HepG2 (cell line): Measurements from ENCODE around the gene CENPP. TPM values are rescaled to one million over a fixed set of nuclear protein-coding genes. Genes with fewer than 3 reads are reported as not detected.

ENCODE experiments used
- ASH2L ChIP-seq: fragments of 300-600, 200-600 bp; sonication (generic); IDR thresholded peaks from 2 replicates; pipeline ENCODE4 v1.7.0; 2017; ENCODE audit warnings: low read depth, mild to moderate bottlenecking, moderate library complexity, mixed read lengths, low read length; ENCODE audit not compliant: insufficient read length
- FOXK1 ChIP-seq: sonication (generic); formaldehyde crosslinking; IDR thresholded peaks from 2 replicates; pipeline ENCODE4 v1.4.0; 2020; ENCODE audit warnings: low read depth, missing genetic modification reagents, borderline replicate concordance
- GATAD1 ChIP-seq: IDR thresholded peaks from 2 replicates; pipeline ENCODE4 v1.6.1; 2016; ENCODE audit warnings: missing genetic modification reagents, missing compliant biosample characterization
- MXI1 ChIP-seq: IDR thresholded peaks from 3 replicates; pipeline ENCODE4 v1.6.1; 2012; ENCODE audit warnings: low read depth, low read length, inconsistent platforms, borderline replicate concordance
- PHF21A ChIP-seq: sonication (generic); formaldehyde crosslinking; IDR thresholded peaks from 2 replicates; pipeline ENCODE4 v1.5.0; 2020; ENCODE audit warnings: mild to moderate bottlenecking, missing genetic modification reagents
- POLR2AphosphoS2 ChIP-seq: IDR thresholded peaks from 2 replicates; pipeline ENCODE4 v1.6.1; 2011; ENCODE audit warnings: low read depth, low read length, improper control_type of control experiment
- REL ChIP-seq: sonication (generic); formaldehyde crosslinking; conservative IDR thresholded peaks from 2 replicates; pipeline ENCODE4 v1.8.0; 2022; ENCODE audit warnings: mild to moderate bottlenecking, missing genetic modification reagents, moderate library complexity
- SKI ChIP-seq: fragments of 450-650 bp; IDR thresholded peaks from one replicate; pipeline ENCODE4 v1.6.1; 2018; ENCODE audit warnings: mild to moderate bottlenecking; ENCODE audit not compliant: partially characterized antibody
- XRCC5 ChIP-seq: fragments of 200-400 bp; formaldehyde crosslinking; optimal IDR thresholded peaks from 2 replicates; pipeline ENCODE3; 2017; ENCODE audit warnings: mild to moderate bottlenecking, low read length
- ZKSCAN8 ChIP-seq: IDR thresholded peaks from 2 replicates; pipeline ENCODE4 v1.6.1; 2016; ENCODE audit warnings: borderline replicate concordance, missing genetic modification reagents, missing compliant biosample characterization
- ZNF570 ChIP-seq: sonication (generic); formaldehyde crosslinking; IDR thresholded peaks from 2 replicates; pipeline ENCODE4 v1.4.0; 2020; ENCODE audit warnings: mild to moderate bottlenecking, missing genetic modification reagents, borderline replicate concordance
- ZNF772 ChIP-seq: sonication (generic); formaldehyde crosslinking; IDR thresholded peaks from 2 replicates; pipeline ENCODE4 v1.5.0; 2020; ENCODE audit warnings: mild to moderate bottlenecking, missing genetic modification reagents
- polyA plus RNA-seq, 8 experiments: library from polyadenylated mRNA; depleted of rRNA in 3 of 8; stranded (reverse) in 7 of 8; unstranded in 1 of 8; fragments of >200 nt; fragmentation: Illumina TruSeq in 4 of 8; extraction: Trizol in 4 of 8; gene quantifications; 2 replicates each; pipeline versions ENCODE4 v1.2.1 to v1.2.3, GENCODE V29; 2011 to 2016; ENCODE audit warnings: low read depth in 4 of 8, missing spikeins in 1 of 8, mixed read lengths in 1 of 8; ENCODE audit not compliant: insufficient read depth in 1 of 8
- total RNA-seq, 5 experiments: library from RNA; depleted of rRNA; stranded (reverse); fragments of >200 nt; fragmentation: Illumina TruSeq; extraction: Trizol; gene quantifications; 2 replicates each; pipeline ENCODE4 v1.2.3, GENCODE V29; 2016; ENCODE audit warnings: low read depth in 1 of 5
- TF ChIP-seq, protein P1 (sequence below): IDR thresholded peaks from 2 replicates; pipeline ENCODE4 v1.6.1; 2016; ENCODE audit warnings: missing compliant biosample characterization, missing genetic modification reagents, borderline replicate concordance
- TF ChIP-seq, protein P2 (sequence below): IDR thresholded peaks from 2 replicates; pipeline ENCODE4 v1.6.1; 2016
- TF ChIP-seq, protein P3 (sequence below): sonication (generic); formaldehyde crosslinking; IDR thresholded peaks from 2 replicates; pipeline ENCODE4 v1.4.0; 2020; ENCODE audit warnings: missing genetic modification reagents
- TF ChIP-seq, protein P4 (sequence below): sonication (generic); formaldehyde crosslinking; IDR thresholded peaks from one replicate; pipeline ENCODE4 v1.5.1; 2020; ENCODE audit warnings: mild to moderate bottlenecking, missing genetic modification reagents; ENCODE audit errors: not compliant biosample characterization

CENPP gene
- total and polyA plus RNA-seq, 2 of the 13 experiments (the other 11 are each of a cell fraction or from before 2014, with no cell fraction given), result 2.0 to 11.4 TPM

DNA sequence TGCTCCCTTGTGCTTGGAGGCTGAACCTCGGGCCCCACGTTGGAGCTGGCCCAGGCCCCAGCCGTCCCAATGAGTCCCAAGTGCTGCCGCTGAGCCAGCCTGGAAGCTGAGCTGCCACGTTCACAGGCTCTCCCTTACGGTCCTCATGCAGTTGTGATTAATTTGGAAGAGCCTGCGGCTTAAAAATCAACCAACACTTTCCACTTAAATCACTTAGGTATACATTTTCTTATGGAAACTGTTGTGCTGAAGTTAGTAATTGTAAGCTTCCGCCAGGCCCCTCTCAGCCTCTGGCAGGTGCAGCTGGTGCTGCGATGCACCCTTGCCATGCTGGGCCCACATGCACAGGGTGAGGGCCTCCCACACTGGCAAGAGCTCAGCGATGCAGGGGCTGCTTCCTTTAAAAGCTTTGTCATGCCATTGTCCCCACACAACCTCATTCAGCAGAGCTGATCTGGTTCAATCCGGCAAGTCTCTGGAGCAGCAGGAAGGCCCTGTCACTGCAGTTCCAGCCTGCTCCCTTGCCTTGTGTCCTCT is 283.2 kb downstream of the CENPP start (continued):
- TF ChIP-seq, protein P1, sequence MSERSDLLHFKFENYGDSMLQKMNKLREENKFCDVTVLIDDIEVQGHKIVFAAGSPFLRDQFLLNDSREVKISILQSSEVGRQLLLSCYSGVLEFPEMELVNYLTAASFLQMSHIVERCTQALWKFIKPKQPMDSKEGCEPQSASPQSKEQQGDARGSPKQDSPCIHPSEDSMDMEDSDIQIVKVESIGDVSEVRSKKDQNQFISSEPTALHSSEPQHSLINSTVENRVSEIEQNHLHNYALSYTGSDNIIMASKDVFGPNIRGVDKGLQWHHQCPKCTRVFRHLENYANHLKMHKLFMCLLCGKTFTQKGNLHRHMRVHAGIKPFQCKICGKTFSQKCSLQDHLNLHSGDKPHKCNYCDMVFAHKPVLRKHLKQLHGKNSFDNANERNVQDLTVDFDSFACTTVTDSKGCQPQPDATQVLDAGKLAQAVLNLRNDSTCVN, result no peak
- TF ChIP-seq FOXK1 (CRISPR knock-in tag) (no peak), ZNF570 (CRISPR knock-in tag) (no peak), GATAD1 (CRISPR knock-in tag) (no peak), POLR2AphosphoS2 (no peak), REL (CRISPR knock-in tag) (no peak), ZKSCAN8 (no peak), XRCC5 (peak; percentile 52), SKI (no peak), ASH2L (peak; percentile 26), PHF21A (CRISPR knock-in tag) (peak; percentile 37; the same call in 1 of the 2 replicates), ZNF772 (0 out of 2 replicates have a peak, but pooled peaks have one; percentile 35), MXI1 (no peak)
- TF ChIP-seq, protein P2, sequence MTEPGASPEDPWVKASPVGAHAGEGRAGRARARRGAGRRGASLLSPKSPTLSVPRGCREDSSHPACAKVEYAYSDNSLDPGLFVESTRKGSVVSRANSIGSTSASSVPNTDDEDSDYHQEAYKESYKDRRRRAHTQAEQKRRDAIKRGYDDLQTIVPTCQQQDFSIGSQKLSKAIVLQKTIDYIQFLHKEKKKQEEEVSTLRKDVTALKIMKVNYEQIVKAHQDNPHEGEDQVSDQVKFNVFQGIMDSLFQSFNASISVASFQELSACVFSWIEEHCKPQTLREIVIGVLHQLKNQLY, result no peak
- TF ChIP-seq, protein P3, sequence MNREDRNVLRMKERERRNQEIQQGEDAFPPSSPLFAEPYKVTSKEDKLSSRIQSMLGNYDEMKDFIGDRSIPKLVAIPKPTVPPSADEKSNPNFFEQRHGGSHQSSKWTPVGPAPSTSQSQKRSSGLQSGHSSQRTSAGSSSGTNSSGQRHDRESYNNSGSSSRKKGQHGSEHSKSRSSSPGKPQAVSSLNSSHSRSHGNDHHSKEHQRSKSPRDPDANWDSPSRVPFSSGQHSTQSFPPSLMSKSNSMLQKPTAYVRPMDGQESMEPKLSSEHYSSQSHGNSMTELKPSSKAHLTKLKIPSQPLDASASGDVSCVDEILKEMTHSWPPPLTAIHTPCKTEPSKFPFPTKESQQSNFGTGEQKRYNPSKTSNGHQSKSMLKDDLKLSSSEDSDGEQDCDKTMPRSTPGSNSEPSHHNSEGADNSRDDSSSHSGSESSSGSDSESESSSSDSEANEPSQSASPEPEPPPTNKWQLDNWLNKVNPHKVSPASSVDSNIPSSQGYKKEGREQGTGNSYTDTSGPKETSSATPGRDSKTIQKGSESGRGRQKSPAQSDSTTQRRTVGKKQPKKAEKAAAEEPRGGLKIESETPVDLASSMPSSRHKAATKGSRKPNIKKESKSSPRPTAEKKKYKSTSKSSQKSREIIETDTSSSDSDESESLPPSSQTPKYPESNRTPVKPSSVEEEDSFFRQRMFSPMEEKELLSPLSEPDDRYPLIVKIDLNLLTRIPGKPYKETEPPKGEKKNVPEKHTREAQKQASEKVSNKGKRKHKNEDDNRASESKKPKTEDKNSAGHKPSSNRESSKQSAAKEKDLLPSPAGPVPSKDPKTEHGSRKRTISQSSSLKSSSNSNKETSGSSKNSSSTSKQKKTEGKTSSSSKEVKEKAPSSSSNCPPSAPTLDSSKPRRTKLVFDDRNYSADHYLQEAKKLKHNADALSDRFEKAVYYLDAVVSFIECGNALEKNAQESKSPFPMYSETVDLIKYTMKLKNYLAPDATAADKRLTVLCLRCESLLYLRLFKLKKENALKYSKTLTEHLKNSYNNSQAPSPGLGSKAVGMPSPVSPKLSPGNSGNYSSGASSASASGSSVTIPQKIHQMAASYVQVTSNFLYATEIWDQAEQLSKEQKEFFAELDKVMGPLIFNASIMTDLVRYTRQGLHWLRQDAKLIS (CRISPR knock-in tag), result no peak
- TF ChIP-seq, protein P4, sequence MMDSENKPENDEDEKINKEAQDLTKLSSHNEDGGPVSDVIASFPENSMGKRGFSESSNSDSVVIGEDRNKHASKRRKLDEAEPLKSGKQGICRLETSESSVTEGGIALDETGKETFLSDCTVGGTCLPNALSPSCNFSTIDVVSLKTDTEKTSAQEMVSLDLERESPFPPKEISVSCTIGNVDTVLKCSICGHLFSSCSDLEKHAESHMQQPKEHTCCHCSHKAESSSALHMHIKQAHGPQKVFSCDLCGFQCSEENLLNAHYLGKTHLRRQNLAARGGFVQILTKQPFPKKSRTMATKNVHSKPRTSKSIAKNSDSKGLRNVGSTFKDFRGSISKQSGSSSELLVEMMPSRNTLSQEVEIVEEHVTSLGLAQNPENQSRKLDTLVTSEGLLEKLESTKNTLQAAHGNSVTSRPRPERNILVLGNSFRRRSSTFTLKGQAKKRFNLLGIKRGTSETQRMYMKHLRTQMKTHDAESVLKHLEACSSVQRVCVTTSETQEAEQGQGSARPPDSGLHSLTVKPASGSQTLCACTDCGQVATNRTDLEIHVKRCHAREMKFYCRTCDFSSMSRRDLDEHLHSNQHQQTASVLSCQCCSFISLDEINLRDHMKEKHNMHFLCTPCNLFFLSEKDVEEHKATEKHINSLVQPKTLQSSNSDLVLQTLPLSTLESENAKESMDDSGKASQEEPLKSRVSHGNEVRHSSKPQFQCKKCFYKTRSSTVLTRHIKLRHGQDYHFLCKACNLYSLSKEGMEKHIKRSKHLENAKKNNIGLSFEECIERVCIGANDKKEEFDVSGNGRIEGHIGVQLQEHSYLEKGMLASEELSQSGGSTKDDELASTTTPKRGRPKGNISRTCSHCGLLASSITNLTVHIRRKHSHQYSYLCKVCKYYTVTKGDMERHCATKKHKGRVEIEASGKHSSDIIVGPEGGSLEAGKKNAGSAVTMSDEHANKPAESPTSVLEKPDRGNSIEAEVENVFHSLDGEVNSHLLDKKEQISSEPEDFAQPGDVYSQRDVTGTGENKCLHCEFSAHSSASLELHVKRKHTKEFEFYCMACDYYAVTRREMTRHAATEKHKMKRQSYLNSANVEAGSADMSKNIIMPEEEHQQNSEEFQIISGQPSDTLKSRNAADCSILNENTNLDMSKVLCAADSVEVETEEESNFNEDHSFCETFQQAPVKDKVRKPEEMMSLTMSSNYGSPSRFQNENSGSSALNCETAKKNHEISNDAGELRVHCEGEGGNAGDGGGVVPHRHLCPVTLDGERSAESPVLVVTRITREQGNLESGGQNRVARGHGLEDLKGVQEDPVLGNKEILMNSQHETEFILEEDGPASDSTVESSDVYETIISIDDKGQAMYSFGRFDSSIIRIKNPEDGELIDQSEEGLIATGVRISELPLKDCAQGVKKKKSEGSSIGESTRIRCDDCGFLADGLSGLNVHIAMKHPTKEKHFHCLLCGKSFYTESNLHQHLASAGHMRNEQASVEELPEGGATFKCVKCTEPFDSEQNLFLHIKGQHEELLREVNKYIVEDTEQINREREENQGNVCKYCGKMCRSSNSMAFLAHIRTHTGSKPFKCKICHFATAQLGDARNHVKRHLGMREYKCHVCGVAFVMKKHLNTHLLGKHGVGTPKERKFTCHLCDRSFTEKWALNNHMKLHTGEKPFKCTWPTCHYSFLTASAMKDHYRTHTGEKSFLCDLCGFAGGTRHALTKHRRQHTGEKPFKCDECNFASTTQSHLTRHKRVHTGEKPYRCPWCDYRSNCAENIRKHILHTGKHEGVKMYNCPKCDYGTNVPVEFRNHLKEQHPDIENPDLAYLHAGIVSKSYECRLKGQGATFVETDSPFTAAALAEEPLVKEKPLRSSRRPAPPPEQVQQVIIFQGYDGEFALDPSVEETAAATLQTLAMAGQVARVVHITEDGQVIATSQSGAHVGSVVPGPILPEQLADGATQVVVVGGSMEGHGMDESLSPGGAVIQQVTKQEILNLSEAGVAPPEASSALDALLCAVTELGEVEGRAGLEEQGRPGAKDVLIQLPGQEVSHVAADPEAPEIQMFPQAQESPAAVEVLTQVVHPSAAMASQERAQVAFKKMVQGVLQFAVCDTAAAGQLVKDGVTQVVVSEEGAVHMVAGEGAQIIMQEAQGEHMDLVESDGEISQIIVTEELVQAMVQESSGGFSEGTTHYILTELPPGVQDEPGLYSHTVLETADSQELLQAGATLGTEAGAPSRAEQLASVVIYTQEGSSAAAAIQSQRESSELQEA (CRISPR knock-in tag), result no peak
